Activated naive CD8-positive, alpha-beta T cell treated with anti-CD3 and anti-CD28 coated beads for 36 hours (primary cell): ENCODE results near the gene SYT13. TPM values are rescaled to one million over a fixed set of nuclear protein-coding genes. Genes with fewer than 3 reads are reported as not detected.
A peak's percentile ranks its signal among the peaks of the same experiment; 100 is the strongest.

Experiments used
- DNase-seq: peaks from one replicate; pipeline ENCODE4 v3.0.0; 2021
- H3K27ac Mint-ChIP-seq: one replicate; pipeline ENCODE4 v1.8.0; 2022; ENCODE audit warnings: mild to moderate bottlenecking, moderate library complexity, mixed read lengths
- H3K27me3 Mint-ChIP-seq: one replicate; pipeline ENCODE4 v1.8.0; 2022; ENCODE audit warnings: mild to moderate bottlenecking, mixed read lengths
- H3K36me3 Mint-ChIP-seq: one replicate; pipeline ENCODE4 v1.8.0; 2021; ENCODE audit warnings: mild to moderate bottlenecking, mixed read lengths
- H3K4me1 Mint-ChIP-seq: one replicate; pipeline ENCODE4 v1.8.0; 2021; ENCODE audit warnings: mixed read lengths
- H3K4me3 Mint-ChIP-seq: one replicate; pipeline ENCODE4 v1.8.0; 2022; ENCODE audit warnings: mild to moderate bottlenecking, moderate library complexity, mixed read lengths
- H3K9me3 Mint-ChIP-seq: one replicate; pipeline ENCODE4 v1.8.0; 2022; ENCODE audit warnings: mixed read lengths
- total RNA-seq, 2 experiments: library from RNA; stranded (reverse); gene quantifications; one replicate each; pipeline ENCODE4 v1.2.3, GENCODE V29; 2021

SYT13 gene
- total RNA-seq, 2 experiments from 2014 or later: not detected

GRCh38 chr11:45270946-45271716 is 15.0 kb downstream of the SYT13 start:
- DNase-seq: no peak
- H3K4me3 Mint-ChIP-seq: no peak overlapping the region
- peaks cover 66% of the 10 kb centered on the region for H3K27me3 Mint-ChIP-seq
- H3K9me3 Mint-ChIP-seq: no peaks in the 10 kb centered on the region
- H3K36me3 Mint-ChIP-seq: no peaks in the 10 kb centered on the region
- no peak overlapping the region for H3K27ac Mint-ChIP-seq
- no peaks in the 10 kb centered on the region for H3K4me1 Mint-ChIP-seq

DNA sequence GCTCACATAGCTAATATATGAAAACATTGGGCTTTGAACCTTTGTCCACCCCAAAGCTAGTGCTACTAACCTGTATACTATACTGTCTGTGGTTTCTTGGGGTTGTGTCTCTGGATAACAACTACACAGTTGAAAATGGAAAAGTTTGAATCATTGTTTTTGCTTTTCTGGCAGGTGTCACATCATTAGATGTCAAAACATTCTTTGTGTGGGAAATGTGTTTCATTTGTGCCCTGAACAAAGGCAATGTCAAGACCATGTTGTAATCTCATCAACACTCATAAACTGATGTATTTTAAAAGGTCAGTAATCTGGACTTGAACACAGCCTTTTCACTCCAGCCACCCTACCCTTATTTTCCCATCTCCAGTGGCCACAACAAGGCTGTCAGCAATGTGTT is 16.5 kb downstream of the SYT13 start:
- no peaks in the 10 kb centered on the region for H3K36me3 Mint-ChIP-seq
- no peak overlapping the region for H3K4me3 Mint-ChIP-seq
- no peaks in the 10 kb centered on the region for H3K4me1 Mint-ChIP-seq
- no peaks in the 10 kb centered on the region for H3K9me3 Mint-ChIP-seq
- H3K27ac Mint-ChIP-seq: no peak overlapping the region
- peaks cover 57% of the 10 kb centered on the region for H3K27me3 Mint-ChIP-seq
- DNase-seq: no peak

- H3K27me3 Mint-ChIP-seq: peaks cover 58% of the 10 kb centered on the region
- H3K36me3 Mint-ChIP-seq: no peaks in the 10 kb centered on the region
- H3K4me3 Mint-ChIP-seq: no peak overlapping the region
- no peaks in the 10 kb centered on the region for H3K4me1 Mint-ChIP-seq
- no peak for DNase-seq
- no peak overlapping the region for H3K27ac Mint-ChIP-seq
- no peaks in the 10 kb centered on the region for H3K9me3 Mint-ChIP-seq
Observed at GRCh38 chr11:45267652-45268299, 18.4 kb downstream of the SYT13 start.

DNA sequence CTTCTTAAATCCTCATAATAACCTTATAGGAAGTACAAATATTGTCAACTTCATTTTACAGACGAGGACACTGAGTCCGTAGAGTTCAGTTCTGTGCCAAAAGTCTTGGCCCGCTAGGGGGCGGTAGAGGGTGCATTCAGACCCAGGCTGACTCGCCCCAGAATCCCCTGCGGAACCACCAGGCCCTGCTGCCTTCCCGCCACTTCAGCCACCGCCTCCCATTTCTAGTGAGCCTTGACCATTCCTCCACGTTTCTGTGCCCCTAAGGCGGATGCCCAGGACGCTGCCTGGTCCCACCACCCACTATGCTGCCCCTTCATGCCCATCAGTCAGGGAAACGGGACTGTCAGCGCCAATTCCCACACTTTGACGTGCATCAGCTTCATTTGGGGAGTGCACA is 19.1 kb downstream of the SYT13 start:
- Mint-ChIP-seq H3K9me3 (no peaks in the 10 kb centered on the region), H3K27ac (no peak overlapping the region), H3K4me3 (no peak overlapping the region), H3K4me1 (no peaks in the 10 kb centered on the region), H3K36me3 (no peaks in the 10 kb centered on the region), H3K27me3 (peaks cover 55% of the 10 kb centered on the region)
- peak; percentile 22 for DNase-seq

- Mint-ChIP-seq H3K9me3 (no peaks in the 10 kb centered on the region), H3K4me3 (no peak overlapping the region), H3K27ac (no peak overlapping the region), H3K36me3 (no peaks in the 10 kb centered on the region), H3K27me3 (peaks cover 52% of the 10 kb centered on the region), H3K4me1 (no peaks in the 10 kb centered on the region)
- no peak for DNase-seq
Observed at GRCh38 chr11:45266676-45267020, 19.5 kb downstream of the SYT13 start.

DNA sequence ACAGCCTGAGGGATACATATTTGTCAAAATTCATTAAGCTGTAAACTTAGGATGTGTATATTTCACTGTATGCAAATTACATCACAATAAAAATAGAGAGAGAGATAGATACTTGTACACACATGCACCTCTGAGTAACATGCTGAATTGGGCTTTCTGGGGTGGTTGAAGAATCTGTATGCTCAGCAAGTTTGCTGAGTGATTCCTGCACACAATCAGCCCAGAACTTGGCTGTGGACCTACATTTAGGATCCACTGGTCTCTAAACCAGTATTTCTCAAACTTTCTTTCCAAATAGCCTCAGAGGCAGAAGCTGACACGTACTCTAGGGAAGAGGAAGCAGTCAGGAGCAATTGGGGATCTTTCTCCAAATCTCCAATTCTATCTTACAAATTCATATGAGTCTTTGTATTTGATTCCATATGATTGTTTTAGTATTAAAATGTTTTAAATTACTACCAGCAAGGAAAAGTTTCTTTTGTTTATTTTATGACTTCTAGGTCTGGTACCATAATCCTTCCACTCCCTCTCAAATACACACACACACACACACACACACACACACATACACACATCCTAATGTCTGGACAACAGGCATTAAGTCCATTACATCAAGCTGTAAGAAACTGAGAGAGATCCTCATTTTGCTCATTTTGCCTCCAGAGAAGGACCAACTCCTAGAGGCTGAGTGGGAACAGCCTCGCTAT is 20.0 kb downstream of the SYT13 start:
- no peaks in the 10 kb centered on the region for H3K36me3 Mint-ChIP-seq
- no peaks in the 10 kb centered on the region for H3K9me3 Mint-ChIP-seq
- H3K4me3 Mint-ChIP-seq: no peak overlapping the region
- no peak for DNase-seq
- H3K27ac Mint-ChIP-seq: no peak overlapping the region
- peaks cover 49% of the 10 kb centered on the region for H3K27me3 Mint-ChIP-seq
- no peaks in the 10 kb centered on the region for H3K4me1 Mint-ChIP-seq

GRCh38 chr11:45264839-45265515 is 21.2 kb downstream of the SYT13 start:
- no peak for DNase-seq
- no peak overlapping the region for H3K4me3 Mint-ChIP-seq
- H3K4me1 Mint-ChIP-seq: no peaks in the 10 kb centered on the region
- peaks cover 45% of the 10 kb centered on the region for H3K27me3 Mint-ChIP-seq
- H3K9me3 Mint-ChIP-seq: no peaks in the 10 kb centered on the region
- H3K27ac Mint-ChIP-seq: no peak overlapping the region
- H3K36me3 Mint-ChIP-seq: no peaks in the 10 kb centered on the region

DNA sequence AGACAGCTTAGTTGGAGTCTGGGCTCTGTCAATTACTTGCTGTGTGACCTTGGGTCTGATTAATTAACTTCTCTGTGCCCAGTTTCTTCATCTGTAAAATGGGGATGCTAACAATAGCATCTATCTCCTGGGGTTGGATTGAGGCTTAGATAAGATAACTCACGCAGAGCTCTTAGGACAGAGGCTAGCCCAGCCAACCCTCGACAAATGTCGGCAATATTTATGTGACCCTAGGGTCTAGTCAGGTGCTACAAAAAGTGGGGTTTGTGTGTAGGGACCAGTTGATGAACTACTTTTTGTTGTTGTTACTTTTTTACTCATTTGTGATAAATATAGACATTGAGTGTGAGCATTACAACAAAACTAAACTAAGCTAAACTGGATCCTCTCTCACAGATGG is 22.4 kb downstream of the SYT13 start:
- Mint-ChIP-seq H3K27me3 (peaks cover 39% of the 10 kb centered on the region), H3K4me1 (no peaks in the 10 kb centered on the region), H3K36me3 (no peaks in the 10 kb centered on the region), H3K27ac (no peak overlapping the region), H3K4me3 (no peak overlapping the region), H3K9me3 (no peaks in the 10 kb centered on the region)
- DNase-seq: no peak

GRCh38 chr11:45262900-45263299 is 23.2 kb downstream of the SYT13 start:
- no peak overlapping the region for H3K4me3 Mint-ChIP-seq
- peaks cover 35% of the 10 kb centered on the region for H3K27me3 Mint-ChIP-seq
- no peaks in the 10 kb centered on the region for H3K9me3 Mint-ChIP-seq
- H3K4me1 Mint-ChIP-seq: no peaks in the 10 kb centered on the region
- no peak for DNase-seq
- H3K36me3 Mint-ChIP-seq: no peaks in the 10 kb centered on the region
- no peak overlapping the region for H3K27ac Mint-ChIP-seq

GRCh38 chr11:45260071-45260470 is 26.1 kb downstream of the SYT13 start:
- DNase-seq: no peak
- Mint-ChIP-seq H3K27me3 (peaks cover 25% of the 10 kb centered on the region), H3K4me1 (no peaks in the 10 kb centered on the region), H3K9me3 (no peaks in the 10 kb centered on the region), H3K36me3 (no peaks in the 10 kb centered on the region), H3K27ac (no peak overlapping the region), H3K4me3 (no peak overlapping the region)

- no peaks in the 10 kb centered on the region for H3K9me3 Mint-ChIP-seq
- H3K27ac Mint-ChIP-seq: no peak overlapping the region
- H3K27me3 Mint-ChIP-seq: peaks cover 21% of the 10 kb centered on the region
- H3K36me3 Mint-ChIP-seq: no peaks in the 10 kb centered on the region
- H3K4me3 Mint-ChIP-seq: no peak overlapping the region
- no peak for DNase-seq
- no peaks in the 10 kb centered on the region for H3K4me1 Mint-ChIP-seq
Observed at GRCh38 chr11:45259592-45259991, 26.5 kb downstream of the SYT13 start.

GRCh38 chr11:45258982-45259530 is 27.1 kb downstream of the SYT13 start:
- no peak overlapping the region for H3K27ac Mint-ChIP-seq
- no peaks in the 10 kb centered on the region for H3K4me1 Mint-ChIP-seq
- H3K36me3 Mint-ChIP-seq: no peaks in the 10 kb centered on the region
- H3K9me3 Mint-ChIP-seq: no peaks in the 10 kb centered on the region
- peaks cover 16% of the 10 kb centered on the region for H3K27me3 Mint-ChIP-seq
- H3K4me3 Mint-ChIP-seq: no peak overlapping the region
- no peak for DNase-seq

- Mint-ChIP-seq H3K27ac (no peak overlapping the region), H3K4me1 (no peaks in the 10 kb centered on the region), H3K4me3 (no peak overlapping the region), H3K36me3 (no peaks in the 10 kb centered on the region), H3K27me3 (peaks cover 14% of the 10 kb centered on the region), H3K9me3 (no peaks in the 10 kb centered on the region)
- no peak for DNase-seq
Observed at GRCh38 chr11:45254070-45254469, 32.1 kb downstream of the SYT13 start.

DNA sequence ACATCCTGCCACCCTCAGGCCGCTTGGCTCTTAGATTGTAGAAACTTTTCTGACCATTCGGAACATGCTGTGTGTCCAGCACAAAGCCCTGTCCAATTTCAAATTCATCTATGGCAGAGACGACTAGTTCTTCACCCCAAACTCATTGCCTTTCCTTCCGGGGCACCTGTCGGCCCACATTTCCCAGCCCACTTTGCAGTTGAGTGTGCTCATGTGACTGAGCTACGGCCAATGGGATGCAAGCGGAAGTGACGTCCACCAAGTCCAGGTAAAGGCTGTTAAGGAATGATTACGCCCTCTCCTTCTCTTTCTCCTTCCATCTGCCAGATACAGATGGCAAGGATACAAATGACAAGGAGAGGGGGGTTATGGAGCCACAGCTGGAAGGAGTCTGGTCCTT is 32.5 kb downstream of the SYT13 start:
- H3K36me3 Mint-ChIP-seq: no peaks in the 10 kb centered on the region
- H3K4me3 Mint-ChIP-seq: no peak overlapping the region
- no peak for DNase-seq

DNA sequence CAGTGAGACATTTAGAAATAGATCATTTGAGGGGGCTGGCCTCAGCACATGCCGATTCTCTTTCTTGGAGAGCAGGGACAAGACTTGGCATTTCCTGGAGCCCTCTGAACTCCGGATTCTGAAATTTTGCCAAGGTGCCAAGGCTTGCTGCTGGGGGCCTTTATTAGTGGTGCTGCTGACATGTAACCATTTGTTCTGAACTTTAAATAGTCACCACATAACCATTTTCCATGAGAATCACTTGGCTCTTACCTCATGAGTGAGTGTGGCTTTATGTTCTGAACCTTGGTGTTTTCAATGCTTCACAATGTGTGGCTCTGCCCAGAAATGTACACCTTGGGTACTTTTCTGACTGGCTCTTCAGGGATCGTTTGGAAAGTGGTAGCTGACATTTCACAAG is 33.3 kb downstream of the SYT13 start:
- no peak for DNase-seq
- no peaks in the 10 kb centered on the region for H3K9me3 Mint-ChIP-seq
- no peaks in the 10 kb centered on the region for H3K4me1 Mint-ChIP-seq
- H3K4me3 Mint-ChIP-seq: no peak overlapping the region
- H3K36me3 Mint-ChIP-seq: no peaks in the 10 kb centered on the region
- peaks cover 14% of the 10 kb centered on the region for H3K27me3 Mint-ChIP-seq
- no peak overlapping the region for H3K27ac Mint-ChIP-seq

More for the DNA sequence above, 32.5 kb downstream of the SYT13 start:
- no peaks in the 10 kb centered on the region for H3K4me1 Mint-ChIP-seq
- H3K27me3 Mint-ChIP-seq: peaks cover 14% of the 10 kb centered on the region
- H3K27ac Mint-ChIP-seq: no peak overlapping the region
- H3K9me3 Mint-ChIP-seq: no peaks in the 10 kb centered on the region
